OCI-LY7 (cell line): ENCODE data around the gene CILP2. TPM values are rescaled to one million over a fixed set of nuclear protein-coding genes. Genes with fewer than 3 reads are reported as not detected.

ENCODE experiments used
- BruUV-seq: library from RNA; stranded (reverse); fragments of 400-500 nt; replicated peaks from 2 replicates; lab custom pipeline; 2021; lab: Mats Ljungman, UMichigan
- CTCF ChIA-PET: fragments of 300-600 bp; sonication (Branson Sonifier 250); formaldehyde crosslinking; loops from one replicate; lab custom pipeline; 2022; ENCODE audit warnings: antibody characterized with exemption; ENCODE audit not compliant: unreplicated experiment; lab: Charles Lee
- POLR2A ChIA-PET: fragments of 300-600 bp; sonication (Branson Sonifier 250); formaldehyde crosslinking; loops from one replicate; lab custom pipeline; 2022; ENCODE audit warnings: antibody characterized with exemption; lab: Charles Lee
- DNase-seq: peaks from one replicate; pipeline ENCODE4 v3.0.0-alpha.2; 2015; ENCODE audit warnings: low spot score
- H2AFZ ChIP-seq: fragments of 200-600 bp; sonication (generic), shearing (Covaris generic); 2 replicates; pipeline ENCODE4 v1.6.1; 2014; ENCODE audit warnings: mild to moderate bottlenecking, antibody characterized with exemption, low read length, moderate library complexity
- H3K27ac ChIP-seq: fragments of 200-600 bp; sonication (generic); 2 replicates; pipeline ENCODE4 v1.5.1; 2014; ENCODE audit warnings: mixed run types, low read depth, mild to moderate bottlenecking, moderate library complexity, low read length, inconsistent platforms; ENCODE audit not compliant: poor library complexity, severe bottlenecking
- H3K36me3 ChIP-seq: fragments of 200-600 bp; sonication (generic); 2 replicates; pipeline ENCODE4 v1.6.1; 2014; ENCODE audit warnings: mild to moderate bottlenecking, antibody characterized with exemption, low read length, moderate library complexity, mixed read lengths; ENCODE audit not compliant: insufficient read depth
- H3K4me1 ChIP-seq: fragments of 200-600 bp; sonication (generic); 2 replicates; pipeline ENCODE4 v1.5.1; 2014; ENCODE audit warnings: mild to moderate bottlenecking, low read length; ENCODE audit not compliant: insufficient read depth, poor library complexity, severe bottlenecking
- H3K4me2 ChIP-seq: fragments of 200-600 bp; sonication (generic); 2 replicates; pipeline ENCODE4 v1.6.1; 2014; ENCODE audit warnings: mild to moderate bottlenecking, low read length
- H3K4me3 ChIP-seq: fragments of 200-600 bp; sonication (generic); 2 replicates; pipeline ENCODE4 v1.5.1; 2014; ENCODE audit warnings: mild to moderate bottlenecking, low read depth, low read length; ENCODE audit not compliant: poor library complexity, severe bottlenecking
- H3K79me2 ChIP-seq: fragments of 200-600 bp; sonication (generic); 2 replicates; pipeline ENCODE4 v1.6.1; 2016; ENCODE audit warnings: low read depth, mild to moderate bottlenecking, low read length, moderate library complexity, mixed read lengths; ENCODE audit not compliant: insufficient read depth
- H3K9me2 ChIP-seq: fragments of 200-600 bp; sonication (generic); 2 replicates; pipeline ENCODE4 v1.6.1; 2016; ENCODE audit warnings: mild to moderate bottlenecking, low read length, mixed read lengths; ENCODE audit not compliant: insufficient read depth
- H3K9me3 ChIP-seq: fragments of 200-600 bp; sonication (generic); 2 replicates; pipeline ENCODE4 v1.6.1; 2014; ENCODE audit warnings: mild to moderate bottlenecking, mixed run types, low read length, mixed read lengths
- H4K20me1 ChIP-seq: fragments of 200-600 bp; sonication (generic); 2 replicates; pipeline ENCODE4 v1.6.1; 2014; ENCODE audit warnings: mild to moderate bottlenecking, antibody characterized with exemption, low read length, moderate library complexity, mixed read lengths; ENCODE audit not compliant: insufficient read depth
- EZH2phosphoT487 ChIP-seq: fragments of 200-600 bp; sonication (generic); IDR thresholded peaks from 2 replicates; pipeline ENCODE4 v1.6.1; 2018; ENCODE audit warnings: low read depth, borderline replicate concordance, mild to moderate bottlenecking, mixed run types, antibody characterized with exemption, low read length, moderate library complexity, mixed read lengths
- intact Hi-C: fragments of 100-400 bp; cut with micrococcal nuclease; formaldehyde crosslinking; loops from one replicate; pipeline ENCODE4 v1.10.0; 2022; ENCODE audit not compliant: unreplicated experiment
- total RNA-seq, 2 experiments: library from RNA; depleted of rRNA in 1 of 2; stranded (reverse); fragments of >200 nt in 1 of 2; shearing (Covaris generic) in 1 of 2; gene quantifications; 2 replicates each; pipeline ENCODE4 v1.2.3, GENCODE V29; 2014 to 2022
- TF ChIP-seq, protein P1 (sequence below): fragments of 200-600 bp; sonication (generic); conservative IDR thresholded peaks from 2 replicates; pipeline ENCODE4 v1.5.1; 2014; ENCODE audit warnings: mild to moderate bottlenecking, antibody characterized with exemption, low read length, moderate library complexity, mixed read lengths

Gene CILP2
- total RNA-seq, 2 experiments from 2014 or later = 0.19 to 0.51 TPM

DNA sequence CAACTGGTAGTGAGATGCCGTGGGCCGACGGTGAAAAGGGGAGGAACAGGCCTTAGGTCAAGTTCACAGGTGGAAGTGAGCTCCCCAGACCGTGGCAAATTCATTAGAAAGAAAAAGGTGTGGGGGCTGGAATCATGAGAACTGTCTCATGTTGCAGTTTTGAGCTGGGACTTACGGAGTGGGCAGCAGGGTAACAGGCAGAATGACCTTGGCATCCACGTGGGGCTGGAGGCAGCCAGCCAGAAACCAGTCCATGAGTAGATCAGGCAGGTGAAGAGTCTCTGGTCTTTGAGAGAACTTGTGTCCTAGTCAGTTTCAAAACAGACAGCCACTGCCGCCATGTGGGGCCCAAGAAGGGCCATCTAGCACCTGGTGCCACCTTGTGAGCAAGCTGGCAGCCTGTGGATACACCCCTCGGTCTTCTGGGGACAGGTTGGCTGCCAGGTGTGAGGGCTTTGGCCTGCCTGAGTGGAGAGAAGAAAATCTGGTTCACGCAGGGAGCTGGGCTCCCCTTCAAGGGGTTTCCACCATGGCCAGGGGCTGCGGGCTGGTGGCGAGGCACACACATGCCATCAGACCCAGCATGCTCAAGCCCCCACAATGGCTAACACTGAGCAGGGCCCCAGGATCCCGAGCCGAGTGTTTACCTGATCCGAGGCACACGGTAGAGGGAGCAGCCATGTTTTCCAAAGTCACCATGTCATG, 46.6 kb upstream of the CILP2 start:
- TF ChIP-seq EZH2phosphoT487 = no peak
- TF ChIP-seq, protein P1, sequence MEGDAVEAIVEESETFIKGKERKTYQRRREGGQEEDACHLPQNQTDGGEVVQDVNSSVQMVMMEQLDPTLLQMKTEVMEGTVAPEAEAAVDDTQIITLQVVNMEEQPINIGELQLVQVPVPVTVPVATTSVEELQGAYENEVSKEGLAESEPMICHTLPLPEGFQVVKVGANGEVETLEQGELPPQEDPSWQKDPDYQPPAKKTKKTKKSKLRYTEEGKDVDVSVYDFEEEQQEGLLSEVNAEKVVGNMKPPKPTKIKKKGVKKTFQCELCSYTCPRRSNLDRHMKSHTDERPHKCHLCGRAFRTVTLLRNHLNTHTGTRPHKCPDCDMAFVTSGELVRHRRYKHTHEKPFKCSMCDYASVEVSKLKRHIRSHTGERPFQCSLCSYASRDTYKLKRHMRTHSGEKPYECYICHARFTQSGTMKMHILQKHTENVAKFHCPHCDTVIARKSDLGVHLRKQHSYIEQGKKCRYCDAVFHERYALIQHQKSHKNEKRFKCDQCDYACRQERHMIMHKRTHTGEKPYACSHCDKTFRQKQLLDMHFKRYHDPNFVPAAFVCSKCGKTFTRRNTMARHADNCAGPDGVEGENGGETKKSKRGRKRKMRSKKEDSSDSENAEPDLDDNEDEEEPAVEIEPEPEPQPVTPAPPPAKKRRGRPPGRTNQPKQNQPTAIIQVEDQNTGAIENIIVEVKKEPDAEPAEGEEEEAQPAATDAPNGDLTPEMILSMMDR = no peak
- BruUV-seq = no TSS peak
- no peaks in the 10 kb centered on the region for H3K9me3 ChIP-seq
- H2AFZ ChIP-seq = no peak overlapping the region
- no peak overlapping the region for H3K27ac ChIP-seq
- no peak for DNase-seq
- H3K4me1 ChIP-seq = peaks cover 33% of the 10 kb centered on the region
- H4K20me1 ChIP-seq = 0 out of 2 replicates have a peak, but pooled peaks cover 3% of the 10 kb centered on the region
- intact Hi-C loops = loop anchor here (5.0 kb wide), 1 partner anchor 104 kb away; no protein-coding TSS in a partner anchor
- no peak overlapping the region for H3K4me3 ChIP-seq
- CTCF ChIA-PET = interaction anchor here (1.4 kb wide), 1 partner anchor 125 kb away, joined by 5 read pairs; no protein-coding TSS in a partner anchor
- POLR2A ChIA-PET = interaction anchor here (0.6 to 2.1 kb wide), 2 partner anchors 11 to 86 kb away, joined by 3 to 7 read pairs; partner anchors contain the start of gene GATAD2A
- H3K36me3 ChIP-seq = peaks cover 56% of the 10 kb centered on the region
- H3K4me2 ChIP-seq = no peak overlapping the region
- H3K79me2 ChIP-seq = peaks cover 28% of the 10 kb centered on the region
- H3K9me2 ChIP-seq = no peaks in the 10 kb centered on the region

DNA sequence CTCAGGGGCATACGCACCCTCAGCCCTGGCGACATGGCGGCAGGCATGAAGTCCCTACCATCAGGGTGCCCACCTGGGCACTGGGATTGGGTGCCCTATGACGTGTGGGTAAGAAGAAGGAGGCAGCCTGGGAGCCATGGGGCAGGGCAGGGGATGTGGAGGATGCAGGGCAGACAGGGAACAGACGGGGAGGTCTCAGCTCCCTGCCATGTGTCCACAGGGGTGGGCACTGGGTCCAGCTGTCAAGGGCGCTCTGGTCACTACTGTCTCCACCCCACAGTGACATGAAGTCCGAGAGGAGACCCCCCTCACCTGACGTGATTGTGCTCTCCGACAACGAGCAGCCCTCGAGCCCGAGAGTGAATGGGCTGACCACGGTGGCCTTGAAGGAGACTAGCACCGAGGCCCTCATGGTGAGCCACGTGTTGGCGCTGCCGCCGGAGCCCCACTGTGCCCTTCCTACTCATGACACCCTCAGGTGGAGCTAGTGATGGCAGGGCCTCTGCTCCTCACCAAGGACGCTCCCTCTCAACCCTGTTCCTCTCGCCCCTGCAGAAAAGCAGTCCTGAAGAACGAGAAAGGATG, 45.9 kb upstream of the CILP2 start:
- no peaks in the 10 kb centered on the region for H3K9me2 ChIP-seq
- TF ChIP-seq, protein P1 = no peak
- no peak for TF ChIP-seq EZH2phosphoT487
- intact Hi-C loops = loop anchor here (5.0 kb wide), 1 partner anchor 105 kb away; no protein-coding TSS in a partner anchor
- peaks cover 33% of the 10 kb centered on the region for H3K4me1 ChIP-seq
- DNase-seq = no peak
- peaks cover 28% of the 10 kb centered on the region for H3K79me2 ChIP-seq
- BruUV-seq = no TSS peak
- no peak overlapping the region for H2AFZ ChIP-seq
- ChIA-PET CTCF (interaction anchor here (0.6 kb wide), 1 partner anchor 14 kb away, joined by 7 read pairs; no protein-coding TSS in a partner anchor), POLR2A (no interaction called here)
- H3K4me3 ChIP-seq = no peak overlapping the region
- no peaks in the 10 kb centered on the region for H3K9me3 ChIP-seq
- 0 out of 2 replicates have a peak, but pooled peaks cover 3% of the 10 kb centered on the region for H4K20me1 ChIP-seq
- no peak overlapping the region for H3K27ac ChIP-seq
- H3K4me2 ChIP-seq = no peak overlapping the region
- peaks cover 63% of the 10 kb centered on the region for H3K36me3 ChIP-seq
